HEK293T (cell line): ENCODE measurements around the gene DKK2.
"Not testable (repeated sequence)": the region's sequence is repeated elsewhere in the genome, so short reads cannot be mapped to it uniquely, and the experiment has no call there.

Experiments
- ARNT ChIP-seq: fragments of 450-650 bp; IDR thresholded peaks from 2 replicates; pipeline ENCODE4 v1.6.1; 2017; ENCODE audit warnings: mild to moderate bottlenecking
- BHLHE40 ChIP-seq: fragments of 450-650 bp; IDR thresholded peaks from 2 replicates; pipeline ENCODE4 v1.6.1; 2016; ENCODE audit warnings: mild to moderate bottlenecking, moderate library complexity, borderline replicate concordance
- CTBP1 ChIP-seq: fragments of 450-650 bp; IDR thresholded peaks from 2 replicates; pipeline ENCODE4 v1.6.1; 2016; ENCODE audit warnings: borderline replicate concordance
- ELF4 ChIP-seq: fragments of 450-650 bp; IDR thresholded peaks from 2 replicates; pipeline ENCODE4 v1.6.1; 2017; ENCODE audit warnings: antibody characterized with exemption
- FOXA1 ChIP-seq: fragments of 450-650 bp; IDR thresholded peaks from 2 replicates; pipeline ENCODE4 v1.6.1; 2016; ENCODE audit warnings: mild to moderate bottlenecking
- FOXK2 ChIP-seq: fragments of 450-650 bp; IDR thresholded peaks from 2 replicates; pipeline ENCODE4 v1.6.1; 2016; ENCODE audit warnings: mild to moderate bottlenecking
- FOXM1 ChIP-seq: fragments of 450-650 bp; IDR thresholded peaks from 2 replicates; pipeline ENCODE4 v1.6.1; 2017; ENCODE audit warnings: mild to moderate bottlenecking, borderline replicate concordance
- HDGF ChIP-seq: fragments of 450-650 bp; IDR thresholded peaks from 2 replicates; pipeline ENCODE4 v1.6.1; 2017; ENCODE audit warnings: antibody characterized with exemption, borderline replicate concordance
- L3MBTL2 ChIP-seq: fragments of 450-650 bp; conservative IDR thresholded peaks from 2 replicates; pipeline ENCODE4 v1.6.1; 2016; ENCODE audit warnings: mild to moderate bottlenecking
- PKNOX1 ChIP-seq: fragments of 450-650 bp; IDR thresholded peaks from 2 replicates; pipeline ENCODE4 v1.6.1; 2016
- SP1 ChIP-seq: fragments of 450-650 bp; IDR thresholded peaks from 2 replicates; pipeline ENCODE4 v1.6.1; 2017
- SUZ12 ChIP-seq: fragments of 450-650 bp; IDR thresholded peaks from 2 replicates; pipeline ENCODE4 v1.6.1; 2016; ENCODE audit warnings: mild to moderate bottlenecking
- TARDBP ChIP-seq: fragments of 450-650 bp; IDR thresholded peaks from 2 replicates; pipeline ENCODE4 v1.6.1; 2016

- not testable (repeated sequence) for TF ChIP-seq HDGF, CTBP1, SP1, BHLHE40, PKNOX1, FOXA1, ELF4, L3MBTL2, FOXM1, TARDBP, ARNT, FOXK2, SUZ12
Observed at GRCh38 chr4:106908049-106908448, 128.1 kb downstream of the DKK2 start.
